GM13977 (cell line): Measurements from ENCODE around the gene CIDEB.
"Not testable (repeated sequence)": the region's sequence is repeated elsewhere in the genome, so short reads cannot be mapped to it uniquely, and the experiment has no call there.

ENCODE experiments used
- DNase-seq: peaks from one replicate; pipeline ENCODE4 v3.0.0; 2012; ENCODE audit warnings: low spot score
- in situ Hi-C: fragments of 300-500 bp; cut with MboI; formaldehyde crosslinking; loops from one replicate; pipeline ENCODE4 v1.12.0; 2022; ENCODE audit warnings: low sequenced_read_pairs, low pct_unique_long_range_greater_than_20kb, mixed read lengths, inconsistent platforms; ENCODE audit not compliant: unreplicated experiment
- TF ChIP-seq, protein P1 (sequence below): IDR thresholded peaks from 2 replicates; pipeline ENCODE4 v1.5.1; 2012; ENCODE audit warnings: mild to moderate bottlenecking, control low read depth; ENCODE audit not compliant: insufficient read depth; ENCODE audit errors: extremely low read depth, missing control alignments

CIDEB gene, protein sequence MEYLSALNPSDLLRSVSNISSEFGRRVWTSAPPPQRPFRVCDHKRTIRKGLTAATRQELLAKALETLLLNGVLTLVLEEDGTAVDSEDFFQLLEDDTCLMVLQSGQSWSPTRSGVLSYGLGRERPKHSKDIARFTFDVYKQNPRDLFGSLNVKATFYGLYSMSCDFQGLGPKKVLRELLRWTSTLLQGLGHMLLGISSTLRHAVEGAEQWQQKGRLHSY

DNA sequence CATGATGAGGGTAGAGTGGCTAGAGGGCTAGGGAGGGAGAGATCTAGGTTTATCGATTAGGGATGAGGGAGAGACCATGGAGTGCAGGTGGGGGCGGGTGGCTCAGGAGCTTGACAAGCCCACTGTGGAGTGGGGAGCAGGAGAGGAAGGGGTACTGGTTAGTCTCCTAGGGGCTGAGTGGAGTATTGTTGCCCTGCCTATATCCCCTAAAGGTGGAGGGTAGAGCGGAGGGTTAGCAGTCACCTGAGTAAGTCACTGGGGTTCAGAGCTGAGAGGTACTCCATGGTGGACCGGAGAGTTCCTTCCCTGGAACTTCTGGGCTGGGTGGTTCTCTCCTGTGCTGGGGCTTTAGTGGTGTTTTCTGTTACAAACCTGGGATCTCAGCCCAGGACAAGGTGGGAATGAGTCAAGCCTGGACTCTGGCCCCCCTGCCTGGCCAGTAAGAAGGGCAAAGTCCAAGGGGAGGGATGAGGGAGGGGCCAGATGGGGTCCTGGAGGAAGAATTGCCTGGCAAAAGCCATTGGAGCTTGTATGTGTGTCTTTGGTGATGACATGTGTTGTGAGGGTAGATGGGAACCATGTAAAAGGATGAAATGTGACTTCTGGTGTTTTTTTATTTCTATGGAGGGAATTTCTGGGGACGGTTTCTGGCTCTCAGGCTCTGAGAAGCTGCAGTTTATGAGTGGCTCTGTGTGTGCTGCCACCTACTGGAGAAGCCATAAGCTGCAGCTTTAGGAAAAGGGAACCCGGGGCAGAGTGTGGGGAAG, at the start of gene CIDEB:
Gene CIDEB, minus strand, starts transcription at position 403 of the 767 bp plus-strand sequence. Its CDS starts 119 bp downstream, at position 284.
- in situ Hi-C loops = no loop called here
- peak; percentile 79 for DNase-seq
- TF ChIP-seq, protein P1, sequence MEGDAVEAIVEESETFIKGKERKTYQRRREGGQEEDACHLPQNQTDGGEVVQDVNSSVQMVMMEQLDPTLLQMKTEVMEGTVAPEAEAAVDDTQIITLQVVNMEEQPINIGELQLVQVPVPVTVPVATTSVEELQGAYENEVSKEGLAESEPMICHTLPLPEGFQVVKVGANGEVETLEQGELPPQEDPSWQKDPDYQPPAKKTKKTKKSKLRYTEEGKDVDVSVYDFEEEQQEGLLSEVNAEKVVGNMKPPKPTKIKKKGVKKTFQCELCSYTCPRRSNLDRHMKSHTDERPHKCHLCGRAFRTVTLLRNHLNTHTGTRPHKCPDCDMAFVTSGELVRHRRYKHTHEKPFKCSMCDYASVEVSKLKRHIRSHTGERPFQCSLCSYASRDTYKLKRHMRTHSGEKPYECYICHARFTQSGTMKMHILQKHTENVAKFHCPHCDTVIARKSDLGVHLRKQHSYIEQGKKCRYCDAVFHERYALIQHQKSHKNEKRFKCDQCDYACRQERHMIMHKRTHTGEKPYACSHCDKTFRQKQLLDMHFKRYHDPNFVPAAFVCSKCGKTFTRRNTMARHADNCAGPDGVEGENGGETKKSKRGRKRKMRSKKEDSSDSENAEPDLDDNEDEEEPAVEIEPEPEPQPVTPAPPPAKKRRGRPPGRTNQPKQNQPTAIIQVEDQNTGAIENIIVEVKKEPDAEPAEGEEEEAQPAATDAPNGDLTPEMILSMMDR = peak; percentile 95

DNA sequence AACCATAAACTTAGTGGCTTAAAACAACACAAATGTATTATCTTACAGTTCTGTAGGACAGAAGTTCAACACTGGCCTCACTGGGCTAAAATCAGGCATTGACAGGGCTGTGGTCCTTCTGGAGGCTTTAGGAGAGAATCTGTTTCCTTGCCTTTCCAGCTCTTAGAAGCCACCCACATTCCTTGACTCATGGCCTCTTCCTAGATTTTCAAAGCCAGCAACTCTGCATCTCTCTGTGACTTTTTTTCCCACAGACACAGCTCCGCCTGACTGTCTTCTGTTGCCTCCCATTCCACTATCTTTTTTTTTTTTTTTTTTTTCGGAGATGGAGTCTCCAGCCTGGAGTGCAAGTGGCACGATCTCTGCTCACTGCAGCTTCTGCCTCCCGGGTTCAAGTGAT, 48.4 kb upstream of the CIDEB start:
- in situ Hi-C loops = no loop called here
- DNase-seq = no peak
- TF ChIP-seq, protein P1 = no peak

DNA sequence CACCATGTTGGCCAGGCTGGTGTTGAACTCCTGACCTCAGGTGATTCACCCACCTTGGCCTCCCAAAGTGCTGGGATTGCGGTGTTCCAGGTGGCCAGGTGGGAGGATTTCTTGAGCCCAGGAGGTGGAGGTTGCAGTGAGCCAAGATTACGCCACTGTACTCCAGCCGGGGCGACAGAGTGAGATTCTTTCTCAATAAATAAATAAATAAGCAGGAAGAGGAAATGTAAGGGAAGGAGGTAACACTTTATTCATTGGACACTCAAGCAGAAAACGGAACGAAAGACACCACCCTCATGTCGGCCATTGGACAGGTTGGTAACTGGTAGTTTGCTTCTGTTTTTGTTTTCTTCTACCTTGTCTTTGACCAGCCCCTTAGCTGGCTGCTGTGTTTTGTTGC, 47.2 kb upstream of the CIDEB start:
- in situ Hi-C loops = no loop called here
- no peak for DNase-seq
- TF ChIP-seq, protein P1 = no peak

DNA sequence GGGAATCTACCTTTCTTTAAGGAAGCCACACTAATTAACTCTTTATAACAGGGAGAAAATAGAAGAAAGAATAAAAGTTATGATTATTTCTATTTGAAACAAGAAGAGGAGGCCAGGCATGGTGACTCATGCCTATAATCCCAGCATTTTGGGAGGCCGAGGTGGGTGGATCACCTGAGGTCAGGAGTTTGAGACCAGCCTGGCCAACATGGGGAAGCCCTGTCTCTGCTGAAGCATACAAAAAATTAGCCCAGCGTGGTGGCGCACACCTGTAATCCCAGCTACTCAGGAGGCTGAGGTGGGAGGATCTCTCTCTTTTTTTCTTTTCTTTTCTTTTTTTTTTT, 46.7 kb upstream of the CIDEB start:
- in situ Hi-C loops, DNase-seq: not testable (repeated sequence)

DNA sequence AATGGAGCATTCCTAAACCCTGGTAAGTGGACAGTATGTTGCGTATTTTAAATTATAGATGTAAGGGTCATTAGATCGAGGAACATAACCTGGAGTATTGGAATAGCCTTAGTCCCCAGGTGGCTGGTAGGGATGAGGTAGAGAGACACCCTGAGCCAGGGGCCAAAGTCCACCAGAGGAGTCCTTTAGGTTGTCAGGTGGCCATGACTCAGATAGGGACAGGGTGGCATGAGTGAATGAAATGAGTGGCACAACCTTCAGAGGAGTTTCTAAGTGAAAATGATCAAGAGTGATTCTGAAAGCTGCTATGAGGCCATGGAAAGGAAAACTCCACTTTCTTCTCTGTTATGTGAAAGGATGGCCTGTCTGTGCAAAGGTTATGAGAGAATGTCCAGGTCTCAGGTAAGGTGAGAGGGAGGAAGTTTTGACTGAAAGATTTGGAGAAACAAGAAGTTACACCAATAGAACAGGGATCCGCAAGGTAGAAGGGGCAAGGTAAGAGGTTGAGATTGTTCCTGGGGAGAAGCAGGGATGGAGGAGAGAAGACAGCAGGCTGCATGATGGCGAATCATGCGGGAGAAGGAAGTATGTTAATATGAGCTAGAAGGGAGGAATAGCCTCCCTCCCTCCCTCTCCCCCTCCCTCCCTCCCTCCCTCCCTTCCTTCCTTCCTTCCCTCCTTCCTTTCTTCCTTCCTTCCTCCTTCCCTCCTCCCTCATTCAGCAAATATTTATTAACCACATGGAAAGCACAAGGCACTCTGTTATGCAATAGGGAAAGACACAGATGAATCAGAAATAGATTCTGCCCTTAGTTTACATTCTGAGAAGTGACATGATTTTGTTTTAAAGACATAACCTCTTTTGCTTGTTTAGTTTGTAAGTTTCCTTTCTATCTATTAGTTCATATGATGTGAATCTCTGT, 46.0 kb upstream of the CIDEB start:
- in situ Hi-C loops = no loop called here
- TF ChIP-seq, protein P1 = no peak
- DNase-seq = no peak

DNA sequence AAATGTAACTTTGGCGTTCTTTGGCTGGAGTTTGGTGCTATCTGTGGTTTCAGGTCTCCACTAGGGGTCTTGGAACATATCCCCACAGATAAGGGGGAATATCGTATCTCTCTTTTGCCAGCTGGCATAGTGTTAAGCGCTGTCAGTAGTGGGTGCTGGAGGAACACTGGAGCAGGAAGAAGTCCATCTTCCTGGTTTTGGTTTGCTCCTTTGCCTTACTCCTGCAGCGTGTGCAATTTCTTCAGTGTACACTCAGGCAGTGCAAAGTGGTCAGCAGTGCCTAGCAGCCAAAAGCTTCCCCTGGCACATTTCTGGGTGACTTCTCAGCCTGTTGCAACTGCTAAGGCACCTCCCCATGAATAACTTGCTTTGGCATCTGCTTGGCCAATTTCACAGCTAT, 43.7 kb upstream of the CIDEB start:
- TF ChIP-seq, protein P1 = no peak
- in situ Hi-C loops = no loop called here
- DNase-seq = no peak
